Measurements from ENCODE around the gene LRRC8E. TPM values are rescaled to one million over a fixed set of nuclear protein-coding genes. Genes with fewer than 3 reads are reported as not detected.

LRRC8E gene
- polyA plus RNA-seq, 1 experiment = 8.6 TPM

- Histone ChIP-seq H3K27me3 (ENCODE audit: control insufficient read depth, insufficient read depth, low read length) (no peaks in the 10 kb centered on the region), H3K36me3 (ENCODE audit: control insufficient read depth, insufficient read depth, low read length) (peaks cover 9% of the 10 kb centered on the region), H3K4me3 (ENCODE audit: low read depth, low read length) (peak within 1 kb of the TSS; percentile 82)
- DNase-seq (ENCODE audit: low read depth) = peak; percentile 56
- TF ChIP-seq, protein P1, sequence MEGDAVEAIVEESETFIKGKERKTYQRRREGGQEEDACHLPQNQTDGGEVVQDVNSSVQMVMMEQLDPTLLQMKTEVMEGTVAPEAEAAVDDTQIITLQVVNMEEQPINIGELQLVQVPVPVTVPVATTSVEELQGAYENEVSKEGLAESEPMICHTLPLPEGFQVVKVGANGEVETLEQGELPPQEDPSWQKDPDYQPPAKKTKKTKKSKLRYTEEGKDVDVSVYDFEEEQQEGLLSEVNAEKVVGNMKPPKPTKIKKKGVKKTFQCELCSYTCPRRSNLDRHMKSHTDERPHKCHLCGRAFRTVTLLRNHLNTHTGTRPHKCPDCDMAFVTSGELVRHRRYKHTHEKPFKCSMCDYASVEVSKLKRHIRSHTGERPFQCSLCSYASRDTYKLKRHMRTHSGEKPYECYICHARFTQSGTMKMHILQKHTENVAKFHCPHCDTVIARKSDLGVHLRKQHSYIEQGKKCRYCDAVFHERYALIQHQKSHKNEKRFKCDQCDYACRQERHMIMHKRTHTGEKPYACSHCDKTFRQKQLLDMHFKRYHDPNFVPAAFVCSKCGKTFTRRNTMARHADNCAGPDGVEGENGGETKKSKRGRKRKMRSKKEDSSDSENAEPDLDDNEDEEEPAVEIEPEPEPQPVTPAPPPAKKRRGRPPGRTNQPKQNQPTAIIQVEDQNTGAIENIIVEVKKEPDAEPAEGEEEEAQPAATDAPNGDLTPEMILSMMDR (IDR thresholded peaks at IDR 0.05; ENCODE audit: insufficient read depth, low read depth, low read length) = no peak
- POLR2A ChIA-PET = interaction anchor here (0.6 to 1.3 kb wide), 6 partner anchors 9 to 1496 kb away, joined by 3 to 20 read pairs (median 5); partner anchors contain the start of genes GPR108, MAP2K7 and TIMM44
- CTCF ChIA-PET = interaction anchor here (1.1 to 7.1 kb wide), 6 partner anchors 10 to 83 kb away, joined by 3 to 29 read pairs (median 10); partner anchors contain the start of gene TIMM44
These were observed 31.6 kb downstream of the LRRC8E start, which contains the start of gene SNAPC2 for GRCh38 chr19:7919610-7920518. TSS of gene SNAPC2 (plus strand) at chr19:7920338. CDS start at chr19:7920367, 29 bp downstream.

- Histone ChIP-seq H3K4me3 (ENCODE audit: low read depth, low read length) (peak overlapping the region; percentile 82), H3K27me3 (ENCODE audit: control insufficient read depth, insufficient read depth, low read length) (no peaks in the 10 kb centered on the region), H3K36me3 (ENCODE audit: control insufficient read depth, insufficient read depth, low read length) (peaks cover 9% of the 10 kb centered on the region)
- TF ChIP-seq, protein P1 (IDR thresholded peaks at IDR 0.05; ENCODE audit: insufficient read depth, low read depth, low read length) = no peak
- CTCF ChIA-PET = interaction anchor here (0.5 to 7.1 kb wide), 7 partner anchors 9 to 353 kb away, joined by 3 to 29 read pairs (median 10); partner anchors contain the start of genes MAP2K7 and TIMM44
- POLR2A ChIA-PET = interaction anchor here (0.6 to 1.3 kb wide), 5 partner anchors 8 to 1495 kb away, joined by 4 to 20 read pairs (median 5); partner anchors contain the start of genes GPR108 and TIMM44
- peak; percentile 69 for DNase-seq (ENCODE audit: low read depth)
These were observed 32.4 kb downstream of the LRRC8E start for GRCh38 chr19:7920519-7921301.

- no peak for DNase-seq (ENCODE audit: low read depth)
- TF ChIP-seq, protein P1 (IDR thresholded peaks at IDR 0.05; ENCODE audit: insufficient read depth, low read depth, low read length) = no peak
- Histone ChIP-seq H3K36me3 (ENCODE audit: control insufficient read depth, insufficient read depth, low read length) (peaks cover 9% of the 10 kb centered on the region), H3K27me3 (ENCODE audit: control insufficient read depth, insufficient read depth, low read length) (no peaks in the 10 kb centered on the region), H3K4me3 (ENCODE audit: low read depth, low read length) (peak overlapping the region; percentile 53)
- ChIA-PET CTCF (interaction anchor here (1.1 to 7.1 kb wide), 4 partner anchors 8 to 68 kb away, joined by 4 to 29 read pairs (median 12); partner anchors contain the start of gene MAP2K7), POLR2A (no interaction called here)
These were observed 33.1 kb downstream of the LRRC8E start for GRCh38 chr19:7921302-7921966.

- ChIA-PET CTCF (interaction anchor here (0.8 to 7.1 kb wide), 4 partner anchors 19 to 69 kb away, joined by 3 to 29 read pairs (median 10); partner anchors contain the start of gene MAP2K7), POLR2A (no interaction called here)
- H3K36me3 ChIP-seq (ENCODE audit: control insufficient read depth, insufficient read depth, low read length) = peaks cover 12% of the 10 kb centered on the region
- H3K4me3 ChIP-seq (ENCODE audit: low read depth, low read length) = no peak overlapping the region
- no peak for DNase-seq (ENCODE audit: low read depth)
- TF ChIP-seq, protein P1 (IDR thresholded peaks at IDR 0.05; ENCODE audit: insufficient read depth, low read depth, low read length) = no peak
- no peaks in the 10 kb centered on the region for H3K27me3 ChIP-seq (ENCODE audit: control insufficient read depth, insufficient read depth, low read length)
These were observed 33.9 kb downstream of the LRRC8E start for GRCh38 chr19:7921967-7922835.

Data from BJ (cell line).